ENCODE measurements around the gene GABBR1. TPM values are rescaled to one million over a fixed set of nuclear protein-coding genes. Genes with fewer than 3 reads are reported as not detected.

Gene GABBR1
- total RNA-seq, 4 donors from 2014 or later: 20.4 to 34.3 (median 23.8) TPM

Small RNAs within 50 kb of the gene (small RNA-seq; reads per million reads assigned to genes)
- not detected for gene SNORD32B
- 1.6 reads per million, percentile 45 among the genes with 10 or more reads in this experiment for gene SUMO2P1
- not detected for gene TMEM183AP1

Other genes starting within 250 kb of the GABBR1 start
- not detected for gene OR12D2, start 237.6 kb downstream of the GABBR1 start, total RNA-seq
- gene OR12D1, start 218.3 kb downstream of the GABBR1 start, total RNA-seq: not detected
- not detected for gene OR10C1, start 193.9 kb downstream of the GABBR1 start, total RNA-seq
- not detected for gene OR11A1, start 176.1 kb downstream of the GABBR1 start, total RNA-seq
- gene OR2H1, start 176.0 kb downstream of the GABBR1 start, total RNA-seq: not detected
- not detected for gene MAS1L, start 145.2 kb downstream of the GABBR1 start, total RNA-seq
- gene UBD, start 73.5 kb downstream of the GABBR1 start, total RNA-seq: 1 to 10 TPM in 1 of 4 donors, under 1 TPM in 1, not detected in 2; 0.93 to 1.5 TPM
- gene OR2H2, start 48.1 kb downstream of the GABBR1 start, total RNA-seq: not detected
- gene MOG, start 23.9 kb upstream of the GABBR1 start, total RNA-seq: not detected
- not detected for gene ZFP57, start 48.0 kb upstream of the GABBR1 start, total RNA-seq
- 10 to 100 TPM; 33.9 to 81.3 (median 44.6) TPM for gene HLA-F, start 90.3 kb upstream of the GABBR1 start, total RNA-seq
- 1 to 10 TPM in 1 of 4 donors, under 1 TPM in 1, not detected in 2; 0.45 to 2.3 TPM for gene HLA-G, start 194.6 kb upstream of the GABBR1 start, total RNA-seq